ENCODE results near the gene BTK. TPM values are rescaled to one million over a fixed set of nuclear protein-coding genes. Genes with fewer than 3 reads are reported as not detected.

Gene BTK
- total RNA-seq, 1 experiment from 2014 or later = 0.35 TPM

DNA sequence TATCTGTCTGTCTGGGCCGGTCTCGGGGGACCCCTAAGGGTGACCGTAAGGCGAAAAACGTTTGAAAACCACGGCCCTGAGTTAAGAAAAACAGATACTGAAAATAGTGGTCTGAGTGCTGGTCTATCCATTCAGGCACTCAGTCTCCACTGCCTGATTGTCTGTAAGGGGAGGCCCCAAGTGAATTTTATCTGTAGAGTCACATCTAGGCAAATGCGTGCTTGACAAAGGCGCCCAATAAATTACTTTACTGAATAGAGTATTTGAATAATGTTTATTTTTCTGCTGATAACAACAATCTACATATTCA lies 22.5 kb upstream of the BTK start:
- Histone ChIP-seq H3K9ac (ENCODE audit: extremely low read depth, insufficient read length, low read length) (peak overlapping the region; percentile 95), H3K27ac (ENCODE audit: insufficient read length, low read depth, low read length) (peak overlapping the region; percentile 54), H4K8ac (replicated peaks; ENCODE audit: insufficient read length, low read depth, low read length) (no peak overlapping the region), H3K9me3 (ENCODE audit: control insufficient read depth, low read depth, low read length) (peaks cover 17% of the 10 kb centered on the region), H3K4me2 (ENCODE audit: insufficient read depth, insufficient read length, low read length) (peak overlapping the region; percentile 59), H2BK120ac (ENCODE audit: low read depth, low read length, poor library complexity, severe bottlenecking) (no peak overlapping the region), H3K14ac (ENCODE audit: insufficient read depth, low read length) (peak overlapping the region; percentile 96; the same call in 1 of the 2 replicates), H3T11ph (ENCODE audit: low read length) (no peak overlapping the region), H2BK20ac (ENCODE audit: low read depth, low read length, poor library complexity, severe bottlenecking) (no peak overlapping the region), H3K23me2 (ENCODE audit: insufficient read length, low read depth, low read length, poor library complexity, severe bottlenecking) (peaks cover 4% of the 10 kb centered on the region), H3K23ac (ENCODE audit: insufficient read length, low read depth, low read length) (no peak overlapping the region), H3K56ac (ENCODE audit: insufficient read length, low read depth, low read length) (no peak overlapping the region), H4K5ac (ENCODE audit: insufficient read length, low read depth, low read length) (no peak overlapping the region), H2AFZ (ENCODE audit: low read length) (no peak overlapping the region), H2BK12ac (ENCODE audit: insufficient read length, low read depth, low read length) (no peak overlapping the region), H3K4me1 (ENCODE audit: insufficient read depth, low read length) (no peaks in the 10 kb centered on the region), H3K4ac (ENCODE audit: low read depth, low read length) (no peak overlapping the region), H4K91ac (ENCODE audit: insufficient read length, low read depth, low read length) (no peak overlapping the region), H3K79me2 (ENCODE audit: insufficient read depth, low read length) (peaks cover 7% of the 10 kb centered on the region; the same call in 1 of the 2 replicates), H2BK5ac (ENCODE audit: insufficient read length, low read length) (no peak overlapping the region), H3K27me3 (ENCODE audit: insufficient read depth, low read length) (no peaks in the 10 kb centered on the region), H3K79me1 (ENCODE audit: insufficient read depth, low read depth, low read length, poor library complexity, severe bottlenecking) (no peaks in the 10 kb centered on the region), H2AK5ac (ENCODE audit: insufficient read length, low read length) (no peak overlapping the region), H2BK15ac (ENCODE audit: low read depth, low read length) (no peak overlapping the region), H4K20me1 (ENCODE audit: control insufficient read depth, insufficient read depth, insufficient read length) (no peaks in the 10 kb centered on the region), H3K18ac (ENCODE audit: insufficient read length, low read depth, low read length) (peak overlapping the region; percentile 66)
- Mint-ChIP-seq H3K27me3 (ENCODE audit: low read depth) (peaks cover 1% of the 10 kb centered on the region; the same call in 1 of the 2 replicates), H3K9me3 (peaks cover 59 to 68% of the 10 kb centered on the region in 2 experiments), H3K4me3 (peak overlapping the region; percentile 92 to 95), H3K4me1 (peaks cover 5 to 11% of the 10 kb centered on the region in 2 experiments; a peak in 3 of 4 replicates), H3K36me3 (ENCODE audit: insufficient read depth in 1 of 3, low read depth in 3 of 3) (peaks cover 20 to 34% (median 25%) of the 10 kb centered on the region in 3 experiments), H3K27ac (peak overlapping the region; percentile 94 to 99 (median 98))
- WGBS (ENCODE audit: extremely low coverage, insufficient read length, low lambda C conversion rate) = no CpG with 5 or more reads among the region's 8 CpGs
- DNase-seq = no peak
- TF ChIP-seq, protein P1, sequence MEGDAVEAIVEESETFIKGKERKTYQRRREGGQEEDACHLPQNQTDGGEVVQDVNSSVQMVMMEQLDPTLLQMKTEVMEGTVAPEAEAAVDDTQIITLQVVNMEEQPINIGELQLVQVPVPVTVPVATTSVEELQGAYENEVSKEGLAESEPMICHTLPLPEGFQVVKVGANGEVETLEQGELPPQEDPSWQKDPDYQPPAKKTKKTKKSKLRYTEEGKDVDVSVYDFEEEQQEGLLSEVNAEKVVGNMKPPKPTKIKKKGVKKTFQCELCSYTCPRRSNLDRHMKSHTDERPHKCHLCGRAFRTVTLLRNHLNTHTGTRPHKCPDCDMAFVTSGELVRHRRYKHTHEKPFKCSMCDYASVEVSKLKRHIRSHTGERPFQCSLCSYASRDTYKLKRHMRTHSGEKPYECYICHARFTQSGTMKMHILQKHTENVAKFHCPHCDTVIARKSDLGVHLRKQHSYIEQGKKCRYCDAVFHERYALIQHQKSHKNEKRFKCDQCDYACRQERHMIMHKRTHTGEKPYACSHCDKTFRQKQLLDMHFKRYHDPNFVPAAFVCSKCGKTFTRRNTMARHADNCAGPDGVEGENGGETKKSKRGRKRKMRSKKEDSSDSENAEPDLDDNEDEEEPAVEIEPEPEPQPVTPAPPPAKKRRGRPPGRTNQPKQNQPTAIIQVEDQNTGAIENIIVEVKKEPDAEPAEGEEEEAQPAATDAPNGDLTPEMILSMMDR (conservative IDR thresholded peaks at IDR 0.05) = no peak

Data from H9 (cell line).